HG02623 (cell line): ENCODE results near the gene JPT2.
"Not testable (repeated sequence)": the region's sequence is repeated elsewhere in the genome, so short reads cannot be mapped to it uniquely, and the experiment has no call there.

Experiments used
- ATAC-seq: cut with Tn5 transposase; IDR thresholded peaks from one replicate; pipeline ENCODE4 v1.9.1; 2021; ENCODE audit warnings: moderate library complexity; ENCODE audit not compliant: unreplicated experiment

The JPT2 gene

DNA sequence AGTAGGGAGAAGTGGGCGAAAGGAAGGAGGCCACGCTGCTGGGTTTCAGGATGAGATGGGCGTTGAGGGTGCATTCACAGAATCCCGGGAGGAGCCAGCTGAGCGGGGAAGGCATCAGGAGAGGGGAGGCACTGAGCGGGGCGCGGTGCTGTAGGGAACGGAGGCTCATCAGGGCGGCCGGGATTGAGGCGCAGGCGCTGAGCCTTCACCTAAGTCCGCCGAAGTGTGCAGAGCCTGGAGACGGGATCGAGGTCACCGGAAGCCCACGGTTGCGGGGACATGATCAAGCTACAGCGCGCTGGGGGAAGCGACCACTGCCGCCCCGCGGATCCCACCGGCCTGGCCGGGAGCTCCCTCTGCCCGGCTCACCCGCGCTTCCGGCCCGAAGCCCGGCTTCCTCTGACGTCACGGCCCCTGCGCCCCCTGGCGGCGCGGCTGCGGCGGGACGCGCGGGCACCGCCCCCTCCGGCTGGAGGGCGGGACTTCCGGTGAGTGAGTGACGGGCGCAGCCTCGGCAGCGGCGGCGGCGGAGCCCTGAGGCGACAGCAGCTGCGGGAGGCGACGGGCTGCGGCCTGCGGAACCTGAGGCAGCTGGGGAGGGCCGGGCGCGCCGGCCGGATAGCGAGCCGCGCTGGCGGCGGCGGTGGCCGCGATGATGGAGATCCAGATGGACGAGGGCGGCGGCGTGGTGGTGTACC is 27.8 kb downstream of the JPT2 start, which contains the start of gene MAPK8IP3:
TSS of gene MAPK8IP3 (plus strand) at position 508 of the 698 bp plus-strand sequence. CDS start at position 653, 145 bp downstream.
- peak; percentile 71 for ATAC-seq

DNA sequence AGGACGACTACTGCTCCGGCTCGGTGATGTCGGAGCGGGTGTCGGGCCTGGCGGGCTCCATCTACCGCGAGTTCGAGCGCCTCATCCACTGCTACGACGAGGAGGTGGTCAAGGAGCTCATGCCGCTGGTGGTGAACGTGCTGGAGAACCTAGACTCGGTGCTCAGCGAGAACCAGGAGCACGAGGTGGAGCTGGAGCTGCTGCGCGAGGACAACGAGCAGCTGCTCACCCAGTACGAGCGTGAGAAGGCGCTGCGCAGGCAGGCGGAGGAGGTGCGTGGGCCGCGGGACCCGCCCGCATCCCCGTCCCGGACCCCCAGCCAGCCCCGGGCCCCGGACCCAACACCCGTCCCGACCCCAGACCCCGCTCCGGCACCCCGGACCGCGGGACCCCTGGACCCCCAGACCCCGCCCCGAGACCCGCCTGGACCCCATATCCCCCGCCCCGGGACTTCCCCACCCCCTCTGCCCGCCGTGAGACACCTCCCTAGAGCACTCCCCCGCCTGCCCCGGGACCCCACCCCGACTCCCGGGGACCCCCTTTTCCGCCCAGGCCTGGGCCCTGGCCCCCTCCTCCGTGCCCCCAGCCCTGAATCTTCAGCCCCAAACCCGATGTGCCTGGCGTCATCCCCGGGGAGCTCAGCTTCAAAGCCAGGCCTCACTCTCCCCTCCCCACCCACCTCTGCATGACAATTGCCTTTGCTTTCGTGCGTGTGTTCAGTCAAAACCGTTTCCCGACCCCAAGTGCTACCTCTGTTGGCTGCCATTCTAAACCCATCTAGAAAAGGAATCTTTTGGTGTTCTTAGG is 28.5 kb downstream of the JPT2 start:
- peak; percentile 8 for ATAC-seq

DNA sequence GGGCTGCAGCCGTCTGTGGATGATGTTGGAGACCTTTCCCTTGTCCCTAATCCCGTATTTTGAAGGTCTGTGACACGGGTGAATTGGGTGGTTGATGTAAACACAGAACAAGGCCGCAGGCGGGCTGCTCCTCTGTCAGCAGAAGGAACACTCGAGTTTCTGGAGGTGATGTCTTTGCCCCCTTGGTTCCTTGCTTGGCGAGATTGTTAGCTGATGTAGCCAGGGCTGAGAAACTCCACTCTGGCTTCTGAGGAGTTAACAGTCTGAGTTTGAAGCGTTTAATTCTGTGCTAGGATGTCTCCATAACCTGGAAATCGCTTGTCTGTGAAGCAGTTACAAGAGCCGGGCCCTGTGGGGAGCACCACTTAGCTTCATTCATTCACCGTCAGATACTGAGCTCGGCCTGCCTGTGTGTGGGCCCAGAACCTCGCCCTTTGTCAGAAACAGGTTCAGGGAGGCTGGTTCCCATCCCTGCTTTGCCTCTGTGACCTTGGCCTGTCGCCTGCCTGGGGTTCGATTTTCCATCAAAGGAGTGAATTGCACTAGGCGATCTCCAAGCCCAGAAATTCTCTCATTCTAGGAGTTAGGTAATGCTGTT is 29.2 kb downstream of the JPT2 start:
- ATAC-seq: no peak

DNA sequence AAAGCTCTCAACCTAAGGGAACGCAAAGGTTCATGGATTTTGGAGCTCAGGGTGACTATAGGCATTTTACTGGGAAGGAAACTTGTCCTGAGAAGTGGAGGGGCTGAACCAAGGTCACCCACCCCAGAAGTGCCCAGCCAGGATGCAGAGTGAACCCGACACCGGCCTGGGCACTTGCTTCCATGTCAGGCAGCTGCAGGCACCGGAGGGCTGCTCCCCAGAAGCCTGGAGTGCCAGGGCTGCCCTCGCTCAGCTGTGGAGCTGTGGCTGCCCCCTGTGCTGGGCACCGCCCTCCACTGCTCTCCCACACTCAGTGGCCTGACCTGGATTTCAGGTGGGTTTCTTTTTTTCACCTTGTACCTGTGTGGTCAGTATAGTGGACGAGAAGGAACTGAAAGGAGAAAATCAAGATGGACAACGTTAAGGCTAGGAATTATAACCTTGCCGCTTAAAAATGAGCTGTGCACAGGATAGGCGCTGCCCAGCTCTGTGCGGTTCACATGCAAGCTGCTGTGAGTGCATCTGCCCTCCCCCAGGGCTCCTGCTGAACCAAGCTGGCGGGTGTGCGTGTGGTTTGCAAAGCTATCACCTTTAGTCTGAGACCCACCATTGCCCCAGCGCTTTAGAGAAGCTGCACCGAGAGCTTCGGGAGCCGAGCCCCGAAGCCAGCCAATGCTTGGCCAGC is 30.1 kb downstream of the JPT2 start:
- ATAC-seq: no peak

DNA sequence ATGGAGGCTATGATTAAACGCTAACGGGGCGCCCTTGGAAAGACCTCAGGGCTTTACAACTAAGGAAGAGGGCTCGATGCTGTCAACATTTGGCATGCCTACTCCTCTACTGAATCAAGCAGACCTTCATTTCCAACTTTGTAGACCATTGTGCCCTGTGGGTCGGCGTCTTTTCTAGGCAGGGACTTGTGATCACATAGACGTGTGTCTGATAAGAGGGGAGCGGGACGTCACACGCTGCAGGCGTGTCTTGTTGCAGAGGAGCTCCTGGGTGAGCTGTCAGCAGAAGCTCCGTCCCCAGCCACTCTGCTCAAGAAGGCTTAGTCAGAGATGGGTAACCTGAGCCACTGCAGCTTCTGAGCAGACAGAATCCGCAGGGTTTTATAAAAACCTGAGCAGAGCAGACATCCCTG is 30.7 kb downstream of the JPT2 start:
- ATAC-seq: no peak

DNA sequence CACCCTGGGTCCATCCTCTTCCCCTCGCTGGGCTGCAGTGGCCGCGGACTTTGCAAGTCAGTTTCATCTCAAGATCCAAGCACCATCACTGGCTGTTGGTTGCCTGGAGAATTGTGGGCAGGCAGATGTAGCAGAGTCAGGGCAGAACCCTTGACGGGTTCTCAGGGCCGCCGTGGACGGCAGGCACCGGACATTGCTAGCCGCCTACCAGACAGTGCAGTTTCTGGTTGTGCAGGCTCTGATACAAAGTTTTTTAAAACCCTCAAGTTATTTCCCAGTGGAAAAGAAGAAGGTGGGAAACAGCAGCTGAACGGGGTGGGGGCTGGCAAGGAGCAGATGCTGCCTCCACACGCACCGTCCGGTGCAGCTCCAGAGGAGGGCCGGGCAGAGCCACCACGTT is 31.3 kb downstream of the JPT2 start:
- no peak for ATAC-seq

DNA sequence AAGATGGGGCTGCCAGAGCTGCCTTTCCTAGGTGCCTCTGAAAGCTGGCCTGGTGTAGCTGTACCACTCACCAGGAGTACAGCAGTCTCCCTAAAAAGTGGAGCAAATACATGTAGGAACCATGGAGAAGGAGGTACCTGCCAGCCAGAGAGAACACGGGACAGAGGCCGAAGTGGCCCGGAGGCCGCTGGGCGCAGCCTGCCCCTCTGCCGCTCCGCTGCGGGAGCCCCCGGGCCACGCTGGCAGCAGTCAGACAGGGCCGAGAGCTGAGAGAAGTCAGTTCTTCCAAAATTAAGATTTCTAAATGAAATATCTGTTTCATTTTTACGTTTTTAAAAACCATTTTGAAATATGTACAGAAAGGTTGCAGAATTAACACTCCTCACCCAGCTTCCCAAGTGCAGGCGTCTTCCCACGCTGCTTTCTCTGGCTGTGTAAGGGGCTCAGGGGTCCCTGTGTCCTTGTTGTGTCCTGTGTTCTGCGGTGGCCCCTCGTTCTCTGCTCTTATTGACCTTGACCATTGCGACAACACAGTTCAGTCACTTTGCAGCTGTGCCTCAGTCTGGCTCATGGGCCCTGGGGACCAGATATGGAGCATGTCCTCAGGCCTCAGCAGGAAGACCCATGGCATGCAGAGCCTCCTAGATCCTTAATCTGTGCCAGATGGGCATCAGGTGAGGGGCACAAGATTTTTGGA is 32.9 kb downstream of the JPT2 start:
- no peak for ATAC-seq

DNA sequence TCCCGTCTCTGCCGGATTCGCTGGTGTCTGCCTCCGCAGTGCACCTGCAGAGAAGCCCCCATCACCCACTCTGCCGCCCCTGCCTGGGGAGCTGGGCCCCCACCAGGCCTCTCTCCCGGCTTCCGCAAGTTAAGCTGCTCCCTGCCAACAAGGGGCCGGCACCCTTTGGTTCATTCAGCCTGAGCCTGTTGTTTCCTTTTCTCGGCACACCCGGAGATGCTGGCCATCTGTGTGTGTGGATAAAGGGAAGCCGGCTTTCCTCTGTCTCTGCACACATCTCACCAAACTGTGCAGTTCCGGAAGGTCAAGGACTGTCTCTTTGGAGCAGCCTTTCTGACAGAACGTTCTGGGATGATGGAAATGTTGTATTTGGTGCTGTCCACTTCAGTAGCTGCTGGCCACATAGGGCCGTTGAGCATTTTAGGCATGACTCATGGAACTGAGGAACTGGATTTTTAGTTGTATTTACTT is 34.7 kb downstream of the JPT2 start:
- ATAC-seq: no peak

DNA sequence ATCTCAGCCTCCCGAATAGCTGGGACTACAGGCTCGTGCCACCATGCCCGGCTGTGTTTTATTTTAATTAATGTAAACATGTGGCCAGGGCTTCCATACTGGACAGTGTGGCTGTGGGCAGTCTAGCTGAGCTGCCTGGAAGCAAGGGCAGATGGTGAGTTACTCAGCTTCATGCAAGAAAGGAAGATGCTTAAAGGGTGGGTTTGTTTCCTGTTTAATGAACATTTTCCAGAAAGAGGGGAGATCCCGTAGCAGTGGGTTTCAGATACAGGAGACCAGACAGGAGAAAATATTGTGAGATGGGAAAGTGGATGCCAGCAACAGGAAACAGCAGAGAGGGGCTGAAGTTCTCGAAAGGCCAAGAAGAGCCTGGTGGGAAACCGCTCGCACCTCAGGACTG is 35.3 kb downstream of the JPT2 start:
- no peak for ATAC-seq

DNA sequence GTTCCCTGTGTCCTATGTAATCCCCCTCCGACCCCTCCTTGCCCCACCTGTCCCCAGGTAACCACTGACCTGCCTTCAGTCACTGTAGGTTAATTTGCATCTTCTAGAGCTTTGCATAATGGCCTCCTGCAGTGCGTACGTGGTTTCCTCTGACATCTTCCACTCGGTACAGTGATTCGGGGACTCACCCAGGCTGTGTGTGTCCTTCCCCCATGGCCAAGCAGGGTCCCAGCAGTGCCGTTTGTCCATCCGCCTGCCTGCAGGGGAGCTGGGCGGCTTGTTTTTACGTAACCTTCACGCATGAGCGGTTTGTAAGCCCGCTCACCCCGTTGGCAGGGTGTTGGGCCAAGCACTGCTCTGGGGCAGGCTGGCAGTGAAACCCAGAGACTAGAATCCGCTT is 35.9 kb downstream of the JPT2 start:
- no peak for ATAC-seq

DNA sequence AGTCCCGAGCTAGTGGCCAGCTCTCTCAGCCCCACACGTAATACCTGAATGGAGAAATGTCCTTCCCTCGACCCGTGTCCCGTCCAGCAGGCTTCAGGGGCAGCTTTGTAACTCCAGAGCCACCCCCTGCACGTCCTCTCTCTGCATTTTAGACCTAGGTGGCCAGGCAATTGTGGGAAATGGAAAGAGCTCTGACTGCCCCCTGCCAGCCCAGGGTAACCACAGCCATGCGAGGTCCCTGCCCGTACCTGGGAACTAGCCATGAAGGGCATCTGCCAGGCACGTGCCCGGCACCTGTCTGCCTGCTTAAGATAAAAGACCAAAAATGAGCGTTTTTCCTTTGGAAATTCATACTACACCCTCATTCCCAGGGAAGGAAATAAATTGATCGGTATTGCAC is 37.1 kb downstream of the JPT2 start:
- ATAC-seq: no peak

DNA sequence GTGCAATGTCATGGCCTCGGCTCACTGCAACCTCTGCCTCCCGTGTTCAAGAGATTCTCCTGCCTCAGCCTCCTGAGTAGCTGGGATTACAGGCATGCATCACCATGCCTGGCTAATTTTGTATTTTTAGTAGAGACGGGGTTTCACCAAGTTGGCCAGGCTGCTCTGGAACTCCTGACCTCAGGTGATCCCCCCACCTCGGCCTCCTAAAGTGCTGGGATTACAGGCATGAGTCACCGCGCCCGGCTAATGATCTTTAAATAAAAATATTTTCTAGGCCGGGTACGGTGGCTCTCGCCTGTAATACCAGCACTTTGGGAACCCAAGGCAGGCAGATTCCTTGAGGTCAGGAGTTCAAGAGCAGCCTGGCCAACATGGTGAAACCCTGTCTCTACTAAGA is 40.2 kb downstream of the JPT2 start:
- not testable (repeated sequence) for ATAC-seq

DNA sequence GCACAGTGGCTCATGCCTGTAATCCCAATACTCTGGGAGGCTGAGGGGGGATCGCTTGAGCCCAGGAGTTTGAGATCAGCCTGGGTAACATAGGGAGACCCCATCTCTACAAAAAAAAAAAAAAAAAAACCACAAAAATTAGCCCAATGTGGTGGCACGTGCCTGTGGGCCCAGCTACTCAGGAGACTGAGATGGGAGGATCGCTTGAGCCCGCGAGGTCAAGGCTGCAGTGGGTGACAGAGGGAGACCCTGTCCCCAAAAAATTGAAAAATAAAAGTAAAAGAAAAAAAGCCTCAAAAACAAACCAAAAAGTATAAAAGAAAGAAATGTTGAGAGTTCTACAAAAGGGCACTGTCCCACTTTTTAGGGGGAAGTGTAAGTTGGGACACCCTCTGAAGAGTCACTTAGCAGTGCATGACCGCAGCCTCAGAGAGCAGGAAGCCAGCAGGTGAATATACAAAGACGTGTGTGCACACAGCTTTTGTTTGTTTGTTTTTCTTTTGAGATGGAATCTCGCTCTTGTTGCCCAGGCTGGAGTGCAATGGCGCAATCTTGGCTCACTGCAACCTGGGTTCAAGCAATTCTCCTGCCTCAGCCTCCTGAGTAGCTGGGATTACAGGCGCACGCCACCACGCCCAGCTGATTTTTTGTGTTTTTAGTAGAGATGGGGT is 41.6 kb downstream of the JPT2 start:
- ATAC-seq: not testable (repeated sequence)

DNA sequence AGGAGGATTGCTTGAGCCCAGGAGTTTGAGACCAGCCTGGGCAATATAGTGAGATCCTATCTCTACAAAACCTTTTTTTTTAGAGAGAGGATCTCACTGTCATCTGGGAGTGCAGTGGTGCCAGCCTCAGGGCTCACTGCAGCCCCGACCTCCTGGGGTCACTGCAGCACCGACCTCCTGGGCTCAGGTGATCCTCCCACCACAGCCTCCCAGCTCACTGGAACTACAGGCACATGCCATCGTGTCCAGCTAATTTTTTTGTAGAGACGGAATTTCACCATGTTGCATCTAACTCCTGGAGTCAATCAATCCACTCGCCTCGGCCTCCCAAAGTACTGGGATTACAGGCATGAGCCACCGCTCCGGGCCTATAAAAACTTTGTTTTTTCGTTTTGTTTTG is 43.3 kb downstream of the JPT2 start:
- ATAC-seq: no peak

DNA sequence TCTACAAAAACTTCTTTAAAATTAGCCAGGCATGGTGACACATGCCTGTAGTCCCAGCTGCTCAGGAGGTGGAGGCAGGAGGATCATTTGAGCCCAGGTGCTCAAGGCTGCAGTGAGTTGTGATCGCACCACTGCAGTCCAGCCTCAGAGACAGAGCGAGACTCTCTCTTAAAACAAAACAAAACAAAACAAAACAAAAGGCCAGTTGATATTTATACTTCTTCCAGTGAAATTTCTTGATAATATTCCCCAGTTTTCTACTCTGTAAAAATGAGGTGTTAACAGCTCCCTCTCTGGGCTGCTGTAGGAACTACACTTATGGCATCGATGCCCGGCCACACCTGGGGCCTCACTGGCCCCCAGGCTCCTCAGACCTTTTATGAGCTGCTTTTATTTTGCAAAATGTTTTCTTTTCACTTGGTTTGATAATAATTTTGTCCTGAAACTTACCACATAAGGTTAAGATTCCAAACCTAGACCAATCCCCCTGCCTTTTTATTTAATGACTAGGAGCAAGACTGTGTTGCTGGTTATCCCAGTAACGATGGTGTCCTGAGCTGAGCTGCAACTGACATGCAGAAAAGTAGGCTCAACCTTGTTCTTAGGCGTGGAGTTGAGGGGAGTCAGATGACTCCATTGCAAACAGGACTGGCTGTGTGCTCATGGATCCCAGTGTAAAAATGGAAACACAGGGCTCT is 45.5 kb downstream of the JPT2 start:
- ATAC-seq: no peak

DNA sequence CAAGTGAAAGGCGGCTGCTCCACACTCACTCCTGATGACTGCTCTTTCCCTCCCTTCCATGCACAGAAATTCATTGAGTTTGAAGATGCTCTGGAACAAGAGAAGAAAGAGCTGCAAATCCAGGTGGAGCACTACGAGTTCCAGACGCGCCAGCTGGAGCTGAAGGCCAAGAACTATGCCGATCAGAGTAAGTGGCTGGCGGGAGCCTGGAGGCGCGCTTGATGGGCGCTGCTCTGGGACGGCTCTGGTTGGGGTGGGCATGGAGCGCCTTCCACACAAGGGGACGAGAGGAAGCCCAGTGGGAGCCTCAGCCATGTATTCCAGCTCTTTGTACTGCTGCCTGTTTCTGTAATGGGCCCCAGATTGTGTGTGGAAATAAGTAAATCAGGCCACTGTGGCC is 46.4 kb downstream of the JPT2 start:
- ATAC-seq: no peak

DNA sequence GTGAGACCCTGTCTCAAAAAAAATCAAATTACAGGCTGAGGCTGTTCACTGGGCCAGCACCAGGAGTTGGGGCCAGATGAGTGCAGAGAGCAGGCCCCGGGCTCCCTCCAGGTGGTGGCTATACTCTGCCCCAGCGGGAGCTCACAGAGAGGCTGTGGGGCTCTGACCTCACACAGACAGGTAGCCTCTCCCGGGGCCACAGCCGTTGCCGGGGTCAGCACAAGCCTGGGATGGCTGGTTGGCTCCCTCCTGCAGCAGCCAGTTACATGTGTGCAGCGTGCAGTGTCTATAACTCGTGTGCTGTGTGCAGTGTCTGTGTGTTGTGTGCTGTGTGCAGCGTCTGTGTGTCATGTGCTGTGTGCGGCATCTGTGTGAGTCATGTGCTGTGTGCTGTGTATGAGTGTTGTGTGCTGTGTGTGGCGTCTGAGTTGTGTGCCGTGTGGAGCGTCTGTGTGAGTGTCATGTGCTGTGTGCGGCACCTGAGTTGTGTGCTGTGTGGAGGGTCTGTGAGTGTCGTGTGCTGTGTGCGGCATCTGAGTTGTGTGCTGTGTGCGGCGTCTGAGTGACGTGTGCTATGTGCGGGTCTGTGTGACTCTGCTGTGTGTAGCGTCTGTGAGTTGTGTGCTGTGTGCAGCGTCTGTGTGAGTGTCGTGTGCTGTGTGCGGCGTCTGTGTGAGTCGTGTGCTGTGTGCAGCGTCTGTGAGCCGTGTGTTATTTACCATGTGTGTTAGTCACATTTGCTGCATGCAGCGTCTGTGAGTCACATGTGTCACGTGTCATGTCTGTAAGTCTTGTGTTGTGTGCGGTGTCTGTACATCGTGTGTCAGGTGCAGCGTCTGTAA is 48.8 kb downstream of the JPT2 start:
- no peak for ATAC-seq
